ENCODE results near the gene PTPN20.
"Not testable (repeated sequence)": the region's sequence is repeated elsewhere in the genome, so short reads cannot be mapped to it uniquely, and the experiment has no call there.

DNA sequence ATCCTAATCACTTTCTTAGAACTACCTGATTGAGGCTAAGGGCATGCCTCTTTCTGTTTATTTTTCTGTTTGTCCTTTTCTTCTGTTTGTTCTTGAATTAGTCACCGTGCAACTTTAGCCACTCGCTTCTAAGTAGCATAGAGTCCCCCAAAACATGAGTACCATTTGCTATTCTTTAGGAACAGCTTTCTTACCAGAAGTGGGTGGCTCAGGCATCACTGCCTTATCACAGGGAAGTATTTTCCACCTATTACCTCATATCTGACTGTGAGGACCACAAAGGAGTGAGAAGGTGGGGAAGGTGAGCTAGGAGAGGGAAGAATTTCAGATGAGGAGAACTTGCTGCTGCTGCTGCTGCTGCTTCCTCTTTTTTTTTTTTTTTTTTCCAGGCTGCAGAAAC lies 13.9 kb downstream of the PTPN20 start:
- TF ChIP-seq, protein P1, sequence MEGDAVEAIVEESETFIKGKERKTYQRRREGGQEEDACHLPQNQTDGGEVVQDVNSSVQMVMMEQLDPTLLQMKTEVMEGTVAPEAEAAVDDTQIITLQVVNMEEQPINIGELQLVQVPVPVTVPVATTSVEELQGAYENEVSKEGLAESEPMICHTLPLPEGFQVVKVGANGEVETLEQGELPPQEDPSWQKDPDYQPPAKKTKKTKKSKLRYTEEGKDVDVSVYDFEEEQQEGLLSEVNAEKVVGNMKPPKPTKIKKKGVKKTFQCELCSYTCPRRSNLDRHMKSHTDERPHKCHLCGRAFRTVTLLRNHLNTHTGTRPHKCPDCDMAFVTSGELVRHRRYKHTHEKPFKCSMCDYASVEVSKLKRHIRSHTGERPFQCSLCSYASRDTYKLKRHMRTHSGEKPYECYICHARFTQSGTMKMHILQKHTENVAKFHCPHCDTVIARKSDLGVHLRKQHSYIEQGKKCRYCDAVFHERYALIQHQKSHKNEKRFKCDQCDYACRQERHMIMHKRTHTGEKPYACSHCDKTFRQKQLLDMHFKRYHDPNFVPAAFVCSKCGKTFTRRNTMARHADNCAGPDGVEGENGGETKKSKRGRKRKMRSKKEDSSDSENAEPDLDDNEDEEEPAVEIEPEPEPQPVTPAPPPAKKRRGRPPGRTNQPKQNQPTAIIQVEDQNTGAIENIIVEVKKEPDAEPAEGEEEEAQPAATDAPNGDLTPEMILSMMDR (IDR thresholded peaks at IDR 0.05) = not testable (repeated sequence)
- not testable (repeated sequence) for TF ChIP-seq POLR2A (IDR thresholded peaks at IDR 0.05)

Data from Peyer's patch (tissue), 4 donors.